GM18517 (cell line): ENCODE data around the gene ATOH7.

Source experiments
- ATAC-seq: cut with Tn5 transposase; IDR thresholded peaks from one replicate; pipeline ENCODE4 v1.9.1; 2021; ENCODE audit warnings: mild to moderate bottlenecking, moderate library complexity; ENCODE audit not compliant: unreplicated experiment

Gene ATOH7

DNA sequence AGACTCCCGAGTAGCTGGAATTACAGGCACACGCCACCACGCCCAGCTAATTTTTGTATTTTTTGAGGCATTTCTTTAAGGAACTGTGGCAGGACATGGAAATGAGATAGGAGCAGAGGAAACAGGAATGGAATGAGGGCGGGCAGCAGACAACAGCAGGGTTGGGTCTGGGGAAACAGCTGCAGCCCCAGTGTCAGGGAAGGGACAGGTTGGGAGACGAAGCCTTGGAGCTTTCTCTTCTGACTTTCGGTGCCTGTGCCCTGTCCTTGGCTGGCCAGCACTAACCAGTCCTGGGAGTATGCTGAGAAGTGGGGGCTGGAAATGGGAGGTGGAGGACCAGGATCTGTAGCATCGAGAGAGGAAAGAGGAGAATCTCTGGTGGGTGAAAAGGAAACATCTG is 47.4 kb downstream of the ATOH7 start:
- ATAC-seq = no peak
